ENCODE data around the gene PRRX1. TPM values are rescaled to one million over a fixed set of nuclear protein-coding genes. Genes with fewer than 3 reads are reported as not detected.

Gene PRRX1
- total RNA-seq, 1 experiment from 2014 or later = 4.5 TPM

DNA sequence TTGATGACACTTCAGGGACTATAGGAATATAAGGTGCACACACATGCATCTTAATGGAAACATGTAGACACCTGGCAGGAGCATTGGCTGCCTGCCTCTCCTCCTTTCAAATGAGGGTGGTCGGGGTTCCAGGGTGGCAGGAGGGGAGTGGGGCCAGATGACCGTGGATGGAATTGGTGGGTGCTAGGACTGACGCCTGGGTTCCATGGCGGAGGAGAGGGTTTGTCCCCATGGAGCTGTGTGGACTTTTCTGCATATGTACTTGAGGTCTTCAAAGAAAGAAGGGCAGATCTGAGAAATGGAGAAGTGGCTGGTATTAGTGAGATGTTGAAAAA, 7.7 kb downstream of the PRRX1 start:
- intact Hi-C loops (cut with micrococcal nuclease; ENCODE audit: unreplicated experiment) = no loop called here
- BruUV-seq (replicated peaks) = no TSS peak
- TF ChIP-seq EZH2 (IDR thresholded peaks at IDR 0.05; ENCODE audit: borderline replicate concordance, low read depth, low read length, poor library complexity, severe bottlenecking) = no peak
- TF ChIP-seq, protein P1, sequence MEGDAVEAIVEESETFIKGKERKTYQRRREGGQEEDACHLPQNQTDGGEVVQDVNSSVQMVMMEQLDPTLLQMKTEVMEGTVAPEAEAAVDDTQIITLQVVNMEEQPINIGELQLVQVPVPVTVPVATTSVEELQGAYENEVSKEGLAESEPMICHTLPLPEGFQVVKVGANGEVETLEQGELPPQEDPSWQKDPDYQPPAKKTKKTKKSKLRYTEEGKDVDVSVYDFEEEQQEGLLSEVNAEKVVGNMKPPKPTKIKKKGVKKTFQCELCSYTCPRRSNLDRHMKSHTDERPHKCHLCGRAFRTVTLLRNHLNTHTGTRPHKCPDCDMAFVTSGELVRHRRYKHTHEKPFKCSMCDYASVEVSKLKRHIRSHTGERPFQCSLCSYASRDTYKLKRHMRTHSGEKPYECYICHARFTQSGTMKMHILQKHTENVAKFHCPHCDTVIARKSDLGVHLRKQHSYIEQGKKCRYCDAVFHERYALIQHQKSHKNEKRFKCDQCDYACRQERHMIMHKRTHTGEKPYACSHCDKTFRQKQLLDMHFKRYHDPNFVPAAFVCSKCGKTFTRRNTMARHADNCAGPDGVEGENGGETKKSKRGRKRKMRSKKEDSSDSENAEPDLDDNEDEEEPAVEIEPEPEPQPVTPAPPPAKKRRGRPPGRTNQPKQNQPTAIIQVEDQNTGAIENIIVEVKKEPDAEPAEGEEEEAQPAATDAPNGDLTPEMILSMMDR (conservative IDR thresholded peaks at IDR 0.05; ENCODE audit: low read depth, low read length) = no peak

DNA sequence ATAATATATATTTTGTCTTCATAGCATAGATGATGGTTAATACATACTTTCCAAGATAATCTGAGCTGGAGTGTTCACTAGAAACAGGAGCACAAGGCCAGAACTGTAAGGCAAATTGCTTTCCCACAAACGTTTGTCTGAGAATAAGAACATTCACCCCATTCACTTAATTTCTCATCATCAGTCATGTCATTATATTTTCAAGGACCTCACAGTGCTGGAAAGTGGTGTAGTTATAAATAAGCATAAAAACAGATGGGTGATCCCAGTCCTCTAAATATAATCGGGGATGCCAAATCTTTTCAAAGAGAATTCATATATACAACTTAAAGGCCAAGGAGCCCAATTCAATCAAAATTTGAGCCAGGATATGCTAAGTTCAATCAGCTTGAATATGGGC, 8.4 kb downstream of the PRRX1 start:
- H3K9me3 ChIP-seq (ENCODE audit: low read depth, low read length, poor library complexity, severe bottlenecking) = no peaks in the 10 kb centered on the region
- no TSS peak for BruUV-seq (replicated peaks)
- intact Hi-C loops (cut with micrococcal nuclease; ENCODE audit: unreplicated experiment) = no loop called here
- no peak overlapping the region for H3K27ac ChIP-seq (ENCODE audit: low read depth, low read length, poor library complexity, severe bottlenecking)
- no peak for DNase-seq (ENCODE audit: low spot score)
- H3K4me3 ChIP-seq (ENCODE audit: low read depth, low read length, poor library complexity, severe bottlenecking) = no peak overlapping the region
- H3K27me3 ChIP-seq (replicated peaks; ENCODE audit: insufficient read depth, low read depth, low read length, poor library complexity) = peaks cover 61% of the 10 kb centered on the region
- ChIA-PET POLR2A (ENCODE audit: low non-redundant PET) (no interaction called here), CTCF (no interaction called here)
- TF ChIP-seq, protein P1 (conservative IDR thresholded peaks at IDR 0.05; ENCODE audit: low read depth, low read length) = no peak
- no peak for TF ChIP-seq EZH2 (IDR thresholded peaks at IDR 0.05; ENCODE audit: borderline replicate concordance, low read depth, low read length, poor library complexity, severe bottlenecking)
- no peaks in the 10 kb centered on the region for H3K36me3 ChIP-seq (ENCODE audit: insufficient read depth, low read length, poor library complexity, severe bottlenecking)
- H3K4me1 ChIP-seq (ENCODE audit: insufficient read depth, low read length, poor library complexity, severe bottlenecking) = no peaks in the 10 kb centered on the region

More for the DNA sequence above, 7.7 kb downstream of the PRRX1 start:
- ChIA-PET CTCF (no interaction called here), POLR2A (ENCODE audit: low non-redundant PET) (no interaction called here)
- DNase-seq (ENCODE audit: low spot score) = no peak
- Histone ChIP-seq H3K27me3 (replicated peaks; ENCODE audit: insufficient read depth, low read depth, low read length, poor library complexity) (peaks cover 60% of the 10 kb centered on the region), H3K9me3 (ENCODE audit: low read depth, low read length, poor library complexity, severe bottlenecking) (no peaks in the 10 kb centered on the region), H3K36me3 (ENCODE audit: insufficient read depth, low read length, poor library complexity, severe bottlenecking) (no peaks in the 10 kb centered on the region), H3K4me3 (ENCODE audit: low read depth, low read length, poor library complexity, severe bottlenecking) (no peak overlapping the region), H3K4me1 (ENCODE audit: insufficient read depth, low read length, poor library complexity, severe bottlenecking) (no peaks in the 10 kb centered on the region), H3K27ac (ENCODE audit: low read depth, low read length, poor library complexity, severe bottlenecking) (no peak overlapping the region)

DNA sequence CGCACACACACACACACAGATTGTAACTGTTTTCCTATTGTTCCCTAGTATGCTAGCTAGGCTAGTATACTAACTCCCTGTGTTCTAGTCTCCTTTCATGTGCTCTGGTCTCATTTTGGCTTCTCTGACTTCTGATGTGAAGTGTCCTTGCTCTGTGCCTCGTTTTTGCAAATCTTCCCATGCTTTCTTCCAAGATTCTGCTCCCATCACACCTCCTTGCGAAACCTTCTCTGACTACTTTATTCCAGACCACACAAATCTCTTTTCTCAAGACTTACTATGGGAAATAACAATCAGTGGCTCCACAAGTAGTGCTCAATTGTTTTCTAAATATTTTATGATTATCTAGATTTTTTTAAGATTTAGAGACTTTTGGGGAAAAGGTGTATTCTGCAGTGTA, 10.3 kb downstream of the PRRX1 start:
- DNase-seq (ENCODE audit: low spot score) = no peak
- intact Hi-C loops (cut with micrococcal nuclease; ENCODE audit: unreplicated experiment) = no loop called here
- POLR2A ChIA-PET (ENCODE audit: low non-redundant PET) = no interaction called here
- no TSS peak for BruUV-seq (replicated peaks)
- Histone ChIP-seq H3K27me3 (replicated peaks; ENCODE audit: insufficient read depth, low read depth, low read length, poor library complexity) (peaks cover 44% of the 10 kb centered on the region), H3K27ac (ENCODE audit: low read depth, low read length, poor library complexity, severe bottlenecking) (no peak overlapping the region), H3K36me3 (ENCODE audit: insufficient read depth, low read length, poor library complexity, severe bottlenecking) (no peaks in the 10 kb centered on the region), H3K9me3 (ENCODE audit: low read depth, low read length, poor library complexity, severe bottlenecking) (no peaks in the 10 kb centered on the region), H3K4me1 (ENCODE audit: insufficient read depth, low read length, poor library complexity, severe bottlenecking) (no peaks in the 10 kb centered on the region), H3K4me3 (ENCODE audit: low read depth, low read length, poor library complexity, severe bottlenecking) (no peak overlapping the region)
- CTCF ChIA-PET = no interaction called here
- TF ChIP-seq EZH2 (IDR thresholded peaks at IDR 0.05; ENCODE audit: borderline replicate concordance, low read depth, low read length, poor library complexity, severe bottlenecking) = no peak
- TF ChIP-seq, protein P1 (conservative IDR thresholded peaks at IDR 0.05; ENCODE audit: low read depth, low read length) = no peak
